ENCODE data around the gene EPN3. TPM values are rescaled to one million over a fixed set of nuclear protein-coding genes. Genes with fewer than 3 reads are reported as not detected.
A peak's percentile ranks its signal among the peaks of the same experiment; 100 is the strongest.

The EPN3 gene
- not detected for total RNA-seq

GRCh38 chr17:50532452-50533024 is at the start of gene EPN3:
TSS of gene EPN3 (plus strand) at chr17:50532735. CDS start at chr17:50536557, 3,822 bp downstream.
- H3K27me3 Mint-ChIP-seq: peaks cover 45% of the 10 kb centered on the region
- H3K9me3 Mint-ChIP-seq: no peaks in the 10 kb centered on the region
- H3K27ac Mint-ChIP-seq: no peak within 1 kb of the TSS
- no peak for ATAC-seq (replicated peaks)
- H3K4me1 Mint-ChIP-seq: peaks cover 15% of the 10 kb centered on the region
- H3K4me3 Mint-ChIP-seq: peak within 1 kb of the TSS; percentile 28
- no peaks in the 10 kb centered on the region for H3K36me3 Mint-ChIP-seq (ENCODE audit: low read depth)

GRCh38 chr17:50483266-50483665 is 49.3 kb upstream of the EPN3 start:
- H3K36me3 Mint-ChIP-seq (ENCODE audit: low read depth): peaks cover 50% of the 10 kb centered on the region
- H3K9me3 Mint-ChIP-seq: no peaks in the 10 kb centered on the region
- ATAC-seq (replicated peaks): no peak
- no peak overlapping the region for H3K27ac Mint-ChIP-seq
- peaks cover 14% of the 10 kb centered on the region for H3K4me1 Mint-ChIP-seq
- H3K4me3 Mint-ChIP-seq: no peak overlapping the region
- no peaks in the 10 kb centered on the region for H3K27me3 Mint-ChIP-seq

- peaks cover 50% of the 10 kb centered on the region for H3K36me3 Mint-ChIP-seq (ENCODE audit: low read depth)
- no peaks in the 10 kb centered on the region for H3K27me3 Mint-ChIP-seq
- H3K27ac Mint-ChIP-seq: peak overlapping the region; percentile 52
- no peak for ATAC-seq (replicated peaks)
- H3K4me1 Mint-ChIP-seq: peaks cover 8% of the 10 kb centered on the region
- H3K9me3 Mint-ChIP-seq: no peaks in the 10 kb centered on the region
- H3K4me3 Mint-ChIP-seq: no peak overlapping the region
These were observed 48.0 kb upstream of the EPN3 start for GRCh38 chr17:50484386-50485155.

GRCh38 chr17:50487213-50488096 is 45.1 kb upstream of the EPN3 start:
- no peak overlapping the region for H3K27ac Mint-ChIP-seq
- H3K27me3 Mint-ChIP-seq: no peaks in the 10 kb centered on the region
- H3K36me3 Mint-ChIP-seq (ENCODE audit: low read depth): peaks cover 38% of the 10 kb centered on the region
- H3K4me3 Mint-ChIP-seq: no peak overlapping the region
- no peaks in the 10 kb centered on the region for H3K9me3 Mint-ChIP-seq
- no peaks in the 10 kb centered on the region for H3K4me1 Mint-ChIP-seq
- ATAC-seq (replicated peaks): peak; percentile 96

- no peaks in the 10 kb centered on the region for H3K9me3 Mint-ChIP-seq
- H3K27ac Mint-ChIP-seq: peak overlapping the region; percentile 28
- ATAC-seq (replicated peaks): no peak
- no peaks in the 10 kb centered on the region for H3K27me3 Mint-ChIP-seq
- H3K4me1 Mint-ChIP-seq: no peaks in the 10 kb centered on the region
- H3K36me3 Mint-ChIP-seq (ENCODE audit: low read depth): peaks cover 24% of the 10 kb centered on the region
- no peak overlapping the region for H3K4me3 Mint-ChIP-seq
These were observed 43.7 kb upstream of the EPN3 start for GRCh38 chr17:50488880-50489279.

GRCh38 chr17:50491505-50491904 is 41.0 kb upstream of the EPN3 start:
- no peaks in the 10 kb centered on the region for H3K27me3 Mint-ChIP-seq
- no peak overlapping the region for H3K27ac Mint-ChIP-seq
- H3K4me3 Mint-ChIP-seq: no peak overlapping the region
- H3K36me3 Mint-ChIP-seq (ENCODE audit: low read depth): no peaks in the 10 kb centered on the region
- ATAC-seq (replicated peaks): no peak
- no peaks in the 10 kb centered on the region for H3K4me1 Mint-ChIP-seq
- H3K9me3 Mint-ChIP-seq: no peaks in the 10 kb centered on the region

- Mint-ChIP-seq H3K4me1 (no peaks in the 10 kb centered on the region), H3K36me3 (ENCODE audit: low read depth) (no peaks in the 10 kb centered on the region), H3K4me3 (no peak overlapping the region), H3K27me3 (no peaks in the 10 kb centered on the region), H3K27ac (no peak overlapping the region), H3K9me3 (no peaks in the 10 kb centered on the region)
- no peak for ATAC-seq (replicated peaks)
These were observed 40.3 kb upstream of the EPN3 start for GRCh38 chr17:50492214-50492613.

- Mint-ChIP-seq H3K36me3 (ENCODE audit: low read depth) (no peaks in the 10 kb centered on the region), H3K4me3 (no peak overlapping the region), H3K27me3 (no peaks in the 10 kb centered on the region), H3K27ac (no peak overlapping the region), H3K4me1 (no peaks in the 10 kb centered on the region), H3K9me3 (no peaks in the 10 kb centered on the region)
- ATAC-seq (replicated peaks): no peak
These were observed 38.8 kb upstream of the EPN3 start for GRCh38 chr17:50493744-50494143.

GRCh38 chr17:50495217-50495823 is 37.2 kb upstream of the EPN3 start:
- Mint-ChIP-seq H3K9me3 (no peaks in the 10 kb centered on the region), H3K27me3 (no peaks in the 10 kb centered on the region), H3K36me3 (ENCODE audit: low read depth) (no peaks in the 10 kb centered on the region), H3K4me1 (no peaks in the 10 kb centered on the region), H3K4me3 (no peak overlapping the region), H3K27ac (no peak overlapping the region)
- no peak for ATAC-seq (replicated peaks)

- no peaks in the 10 kb centered on the region for H3K9me3 Mint-ChIP-seq
- H3K27ac Mint-ChIP-seq: no peak overlapping the region
These were observed 36.6 kb upstream of the EPN3 start for GRCh38 chr17:50495918-50496317.

GRCh38 chr17:50498021-50498874 is 34.3 kb upstream of the EPN3 start:
- H3K27me3 Mint-ChIP-seq: no peaks in the 10 kb centered on the region
- ATAC-seq (replicated peaks): no peak
- H3K4me1 Mint-ChIP-seq: no peaks in the 10 kb centered on the region
- H3K4me3 Mint-ChIP-seq: no peak overlapping the region
- no peak overlapping the region for H3K27ac Mint-ChIP-seq
- no peaks in the 10 kb centered on the region for H3K9me3 Mint-ChIP-seq
- H3K36me3 Mint-ChIP-seq (ENCODE audit: low read depth): no peaks in the 10 kb centered on the region

More at GRCh38 chr17:50495918-50496317, 36.6 kb upstream of the EPN3 start:
- Mint-ChIP-seq H3K4me3 (no peak overlapping the region), H3K4me1 (no peaks in the 10 kb centered on the region), H3K36me3 (ENCODE audit: low read depth) (no peaks in the 10 kb centered on the region), H3K27me3 (no peaks in the 10 kb centered on the region)
- ATAC-seq (replicated peaks): no peak

GRCh38 chr17:50499270-50499669 is 33.3 kb upstream of the EPN3 start:
- ATAC-seq (replicated peaks): no peak
- Mint-ChIP-seq H3K4me3 (no peak overlapping the region), H3K27me3 (no peaks in the 10 kb centered on the region), H3K4me1 (no peaks in the 10 kb centered on the region), H3K36me3 (ENCODE audit: low read depth) (no peaks in the 10 kb centered on the region), H3K27ac (no peak overlapping the region), H3K9me3 (no peaks in the 10 kb centered on the region)

GRCh38 chr17:50499721-50500120 is 32.8 kb upstream of the EPN3 start:
- H3K4me3 Mint-ChIP-seq: no peak overlapping the region
- H3K27ac Mint-ChIP-seq: no peak overlapping the region
- ATAC-seq (replicated peaks): no peak
- no peaks in the 10 kb centered on the region for H3K4me1 Mint-ChIP-seq
- H3K9me3 Mint-ChIP-seq: no peaks in the 10 kb centered on the region
- H3K36me3 Mint-ChIP-seq (ENCODE audit: low read depth): no peaks in the 10 kb centered on the region
- no peaks in the 10 kb centered on the region for H3K27me3 Mint-ChIP-seq

GRCh38 chr17:50501054-50501453 is 31.5 kb upstream of the EPN3 start:
- no peaks in the 10 kb centered on the region for H3K4me1 Mint-ChIP-seq
- no peaks in the 10 kb centered on the region for H3K36me3 Mint-ChIP-seq (ENCODE audit: low read depth)
- no peak for ATAC-seq (replicated peaks)
- no peaks in the 10 kb centered on the region for H3K27me3 Mint-ChIP-seq
- H3K4me3 Mint-ChIP-seq: no peak overlapping the region
- H3K27ac Mint-ChIP-seq: no peak overlapping the region
- no peaks in the 10 kb centered on the region for H3K9me3 Mint-ChIP-seq
